ENCODE measurements around the gene RTN4. TPM values are rescaled to one million over a fixed set of nuclear protein-coding genes. Genes with fewer than 3 reads are reported as not detected.

The RTN4 gene
- total RNA-seq, 1 experiment from 2014 or later: 394 TPM

GRCh38 chr2:54986264-54986663 is 64.0 kb downstream of the RTN4 start:
- no peak overlapping the region for H3K27ac Mint-ChIP-seq (ENCODE audit: unreplicated experiment)
- H3K27me3 Mint-ChIP-seq (ENCODE audit: unreplicated experiment): no peaks in the 10 kb centered on the region
- no TSS peak for BruUV-seq (replicated peaks)
- TF ChIP-seq CTCF (IDR thresholded peaks at IDR 0.05; ENCODE audit: unreplicated experiment): no peak
- H3K4me3 Mint-ChIP-seq (ENCODE audit: low read depth, unreplicated experiment): no peak overlapping the region
- H3K9me3 Mint-ChIP-seq (ENCODE audit: low read depth, unreplicated experiment): no peaks in the 10 kb centered on the region
- intact Hi-C loops (cut with micrococcal nuclease; ENCODE audit: unreplicated experiment): no loop called here
- peaks cover 43% of the 10 kb centered on the region for H3K4me1 Mint-ChIP-seq (ENCODE audit: low read depth, unreplicated experiment)
- DNase-seq: no peak
- CTCF ChIA-PET: no interaction called here
- H3K36me3 Mint-ChIP-seq (ENCODE audit: insufficient read depth, unreplicated experiment): peaks cover 28% of the 10 kb centered on the region

DNA sequence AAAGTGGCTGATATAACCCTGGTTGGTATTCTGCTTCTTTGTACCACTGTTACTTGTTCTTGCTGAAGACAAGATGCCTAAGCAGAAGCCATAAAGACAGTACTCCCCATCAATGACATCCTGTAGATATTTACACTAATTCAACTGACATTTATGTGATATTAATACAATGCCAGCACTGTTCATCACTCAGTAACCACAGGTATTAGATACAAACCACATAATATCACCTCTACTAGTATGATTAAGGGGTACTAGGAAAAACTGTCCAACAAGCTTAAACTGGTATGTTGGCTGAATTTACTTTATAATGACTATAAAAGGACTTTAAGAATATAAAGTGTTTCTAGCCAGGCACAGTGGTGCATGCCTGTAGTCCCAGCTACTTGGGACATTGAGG is 65.8 kb downstream of the RTN4 start:
- Mint-ChIP-seq H3K9me3 (ENCODE audit: low read depth, unreplicated experiment) (no peaks in the 10 kb centered on the region), H3K27ac (ENCODE audit: unreplicated experiment) (no peak overlapping the region), H3K4me3 (ENCODE audit: low read depth, unreplicated experiment) (no peak overlapping the region), H3K36me3 (ENCODE audit: insufficient read depth, unreplicated experiment) (peaks cover 32% of the 10 kb centered on the region), H3K27me3 (ENCODE audit: unreplicated experiment) (no peaks in the 10 kb centered on the region), H3K4me1 (ENCODE audit: low read depth, unreplicated experiment) (peaks cover 48% of the 10 kb centered on the region)
- intact Hi-C loops (cut with micrococcal nuclease; ENCODE audit: unreplicated experiment): no loop called here
- no TSS peak for BruUV-seq (replicated peaks)
- CTCF ChIA-PET: interaction anchor here (0.7 to 1.5 kb wide), 3 partner anchors 9 to 192 kb away, joined by 3 read pairs; no protein-coding TSS in a partner anchor
- no peak for DNase-seq
- TF ChIP-seq CTCF (IDR thresholded peaks at IDR 0.05; ENCODE audit: unreplicated experiment): no peak

GRCh38 chr2:54983345-54984220 is 66.7 kb downstream of the RTN4 start:
- CTCF ChIA-PET: interaction anchor here (1.1 to 1.5 kb wide), 2 partner anchors 9 to 192 kb away, joined by 3 read pairs; no protein-coding TSS in a partner anchor
- BruUV-seq (replicated peaks): no TSS peak
- no peaks in the 10 kb centered on the region for H3K9me3 Mint-ChIP-seq (ENCODE audit: low read depth, unreplicated experiment)
- peak overlapping the region; percentile 3 for H3K4me3 Mint-ChIP-seq (ENCODE audit: low read depth, unreplicated experiment)
- no peaks in the 10 kb centered on the region for H3K27me3 Mint-ChIP-seq (ENCODE audit: unreplicated experiment)
- TF ChIP-seq CTCF (IDR thresholded peaks at IDR 0.05; ENCODE audit: unreplicated experiment): no peak
- H3K36me3 Mint-ChIP-seq (ENCODE audit: insufficient read depth, unreplicated experiment): peaks cover 27% of the 10 kb centered on the region
- DNase-seq: no peak
- peak overlapping the region; percentile 25 for H3K27ac Mint-ChIP-seq (ENCODE audit: unreplicated experiment)
- intact Hi-C loops (cut with micrococcal nuclease; ENCODE audit: unreplicated experiment): no loop called here
- H3K4me1 Mint-ChIP-seq (ENCODE audit: low read depth, unreplicated experiment): peaks cover 42% of the 10 kb centered on the region

- CTCF ChIA-PET: no interaction called here
- H3K4me1 Mint-ChIP-seq (ENCODE audit: low read depth, unreplicated experiment): peaks cover 52% of the 10 kb centered on the region
- no peak for DNase-seq
- no peaks in the 10 kb centered on the region for H3K9me3 Mint-ChIP-seq (ENCODE audit: low read depth, unreplicated experiment)
- no TSS peak for BruUV-seq (replicated peaks)
- no peak overlapping the region for H3K27ac Mint-ChIP-seq (ENCODE audit: unreplicated experiment)
- H3K36me3 Mint-ChIP-seq (ENCODE audit: insufficient read depth, unreplicated experiment): peaks cover 27% of the 10 kb centered on the region
- no peak overlapping the region for H3K4me3 Mint-ChIP-seq (ENCODE audit: low read depth, unreplicated experiment)
- intact Hi-C loops (cut with micrococcal nuclease; ENCODE audit: unreplicated experiment): loop anchor here (2.0 kb wide), 1 partner anchor 29 kb away; no protein-coding TSS in a partner anchor
- TF ChIP-seq CTCF (IDR thresholded peaks at IDR 0.05; ENCODE audit: unreplicated experiment): no peak
- no peaks in the 10 kb centered on the region for H3K27me3 Mint-ChIP-seq (ENCODE audit: unreplicated experiment)
Measured at GRCh38 chr2:54981385-54981784, 68.9 kb downstream of the RTN4 start.
